Esophagus squamous epithelium (tissue), 5 donors: Measurements from ENCODE around the gene KRTAP10-4. TPM values are rescaled to one million over a fixed set of nuclear protein-coding genes. Genes with fewer than 3 reads are reported as not detected.

ENCODE experiments used
- DNase-seq: peaks from one replicate; lab custom pipeline; 2025; lab: John Stamatoyannopoulos, UW
- H3K27ac ChIP-seq, 4 donors: fragments of 200-600 bp; sonication (generic); one replicate each; pipeline ENCODE4 v1.5.1; 2016 to 2019; ENCODE audit warnings: mild to moderate bottlenecking in 1 of 4
- H3K27me3 ChIP-seq, 4 donors: fragments of 200-600 bp; sonication (generic); 1 replicate in 3 of 4; 2 replicates in 1 of 4; pipeline versions ENCODE4 v1.5.1 to v1.6.0; 2017 to 2021; ENCODE audit warnings: antibody characterized with exemption in 1 of 4
- H3K36me3 ChIP-seq, 3 donors: fragments of 200-600 bp; sonication (generic); one replicate each; pipeline ENCODE4 v1.5.1; 2016 to 2019
- H3K4me1 ChIP-seq, 3 donors: fragments of 200-600 bp; sonication (generic); one replicate each; pipeline ENCODE4 v1.5.1; 2017 to 2019
- H3K4me3 ChIP-seq, 4 donors: fragments of 200-600 bp; sonication (generic); 1 replicate in 3 of 4; 2 replicates in 1 of 4; pipeline ENCODE4 v1.5.1; 2016 to 2019; ENCODE audit warnings: mild to moderate bottlenecking in 2 of 4, moderate library complexity in 1 of 4
- H3K9me3 ChIP-seq, 3 donors: fragments of 200-600 bp; sonication (generic); one replicate each; pipeline ENCODE4 v1.5.1; 2016 to 2019
- CTCF ChIP-seq, 6 experiments: fragments of 450-650 bp in 4 of 6; fragments of 200-600 bp in 2 of 6; sonication (generic) in 2 of 6; IDR thresholded peaks; one replicate each; pipeline ENCODE4 v1.5.1; 2016 to 2019; ENCODE audit warnings: antibody characterized with exemption in 6 of 6, mild to moderate bottlenecking in 4 of 6, moderate library complexity in 4 of 6
- POLR2A ChIP-seq, 4 donors: fragments of 450-650 bp; IDR thresholded peaks; one replicate each; pipeline ENCODE4 v1.6.1; 2017; ENCODE audit warnings: antibody characterized with exemption in 4 of 4, mild to moderate bottlenecking in 4 of 4, moderate library complexity in 3 of 4
- WGBS, 2 donors: methylation state at CpG; one replicate each; pipeline ENCODE4 v1.1.5; 2018; 5-methylcytosine and 5-hydroxymethylcytosine counted together
- intact Hi-C: fragments of 100-400 bp; cut with DNase I; formaldehyde crosslinking; loops from one replicate; pipeline ENCODE4 v1.15.0; 2022
- total RNA-seq, 4 donors: library from RNA; depleted of rRNA; stranded (reverse); fragments of >200 nt; gene quantifications; one replicate each; pipeline ENCODE4 v1.1.0, GENCODE V29; 2016
- donor health status: DM: yes; HTN: yes; CAD: no.

The KRTAP10-4 gene
- total RNA-seq, 4 donors from 2014 or later, result not detected

- DNase-seq, result no peak
- H3K27ac ChIP-seq, result no peak overlapping the region
- WGBS, 2 donors, result 85 to 88% methylated on average over 11 to 16 of the region's 33 CpGs
- intact Hi-C loops, result no loop called here
- no peaks in the 10 kb centered on the region for H3K4me1 ChIP-seq
- no peaks in the 10 kb centered on the region for H3K36me3 ChIP-seq
- peaks cover 0 to 20% (median 0%) of the 10 kb centered on the region in 3 donors for H3K9me3 ChIP-seq
- no peak for TF ChIP-seq POLR2A (IDR thresholded peaks at IDR 0.05)
- TF ChIP-seq CTCF (IDR thresholded peaks at IDR 0.05), result no peak
- H3K4me3 ChIP-seq, result no peak overlapping the region
- H3K27me3 ChIP-seq, result peaks cover 0 to 22% (median 0%) of the 10 kb centered on the region in 4 donors
Observed at GRCh38 chr21:44537930-44538911, 35.3 kb upstream of the KRTAP10-4 start.

GRCh38 chr21:44539046-44539445 lies 34.5 kb upstream of the KRTAP10-4 start:
- Histone ChIP-seq H3K27me3 (peaks cover 0 to 19% (median 0%) of the 10 kb centered on the region in 4 donors), H3K36me3 (no peaks in the 10 kb centered on the region), H3K9me3 (peaks cover 0 to 20% (median 0%) of the 10 kb centered on the region in 3 donors), H3K4me1 (no peaks in the 10 kb centered on the region), H3K27ac (no peak overlapping the region), H3K4me3 (no peak overlapping the region)
- 60 to 65% methylated on average over 2 to 14 of the region's 14 CpGs for WGBS, 2 donors
- TF ChIP-seq POLR2A (IDR thresholded peaks at IDR 0.05) (no peak), CTCF (IDR thresholded peaks at IDR 0.05) (no peak)
- no peak for DNase-seq
- intact Hi-C loops, result no loop called here

- Histone ChIP-seq H3K9me3 (peaks cover 0 to 20% (median 0%) of the 10 kb centered on the region in 3 donors), H3K27ac (no peak within 1 kb of the TSS), H3K4me3 (no peak within 1 kb of the TSS), H3K4me1 (no peaks in the 10 kb centered on the region), H3K36me3 (no peaks in the 10 kb centered on the region), H3K27me3 (peaks cover 0 to 19% (median 0%) of the 10 kb centered on the region in 4 donors)
- TF ChIP-seq CTCF (IDR thresholded peaks at IDR 0.05), result no peak
- no peak for TF ChIP-seq POLR2A (IDR thresholded peaks at IDR 0.05)
- 63 to 74% methylated on average over 6 to 15 of the region's 21 CpGs for WGBS, 2 donors
- DNase-seq, result no peak
- intact Hi-C loops, result no loop called here
Observed at GRCh38 chr21:44539991-44540666, 33.4 kb upstream of the KRTAP10-4 start, which contains the start of gene KRTAP10-1. Gene KRTAP10-1 (minus strand): TSS chr21:44540195. CDS start chr21:44540150, 45 bp downstream.

GRCh38 chr21:44540741-44541288 lies 32.7 kb upstream of the KRTAP10-4 start:
- TF ChIP-seq POLR2A (IDR thresholded peaks at IDR 0.05) (no peak), CTCF (IDR thresholded peaks at IDR 0.05) (no peak)
- no peak for DNase-seq
- Histone ChIP-seq H3K4me1 (no peaks in the 10 kb centered on the region), H3K4me3 (no peak overlapping the region), H3K36me3 (no peaks in the 10 kb centered on the region), H3K9me3 (peaks cover 0 to 20% (median 0%) of the 10 kb centered on the region in 3 donors), H3K27ac (no peak overlapping the region), H3K27me3 (peaks cover 0 to 19% (median 0%) of the 10 kb centered on the region in 4 donors)
- intact Hi-C loops, result no loop called here
- WGBS, 2 donors, result 74 to 81% methylated on average over 10 to 11 of the region's 11 CpGs
